ENCODE results near the gene KIAA1671. TPM values are rescaled to one million over a fixed set of nuclear protein-coding genes. Genes with fewer than 3 reads are reported as not detected.
A peak's percentile ranks its signal among the peaks of the same experiment; 100 is the strongest.

The KIAA1671 gene
- total RNA-seq, 1 experiment from 2014 or later: 63.1 TPM

DNA sequence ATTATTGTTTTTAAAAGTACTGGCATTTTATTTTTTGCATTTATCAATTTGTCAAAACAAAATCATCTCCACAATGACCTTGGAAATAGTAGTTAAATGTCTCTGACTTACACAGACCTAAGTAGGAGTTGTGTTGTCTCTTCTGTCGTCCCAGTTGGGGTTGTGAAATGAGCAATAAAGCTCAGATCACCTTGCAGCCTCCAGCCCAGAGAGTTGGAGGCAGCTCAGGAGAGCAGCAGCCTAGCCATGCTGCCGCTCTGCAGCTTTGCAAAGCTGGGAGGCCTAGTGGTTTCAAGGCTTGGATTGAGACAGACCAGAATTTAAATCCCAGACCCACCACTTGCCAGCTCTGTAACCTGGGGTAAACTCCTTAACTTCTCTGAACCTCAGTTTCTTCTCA, 181.9 kb downstream of the KIAA1671 start:
- no TSS peak for BruUV-seq (replicated peaks)
- TF ChIP-seq, protein P1, sequence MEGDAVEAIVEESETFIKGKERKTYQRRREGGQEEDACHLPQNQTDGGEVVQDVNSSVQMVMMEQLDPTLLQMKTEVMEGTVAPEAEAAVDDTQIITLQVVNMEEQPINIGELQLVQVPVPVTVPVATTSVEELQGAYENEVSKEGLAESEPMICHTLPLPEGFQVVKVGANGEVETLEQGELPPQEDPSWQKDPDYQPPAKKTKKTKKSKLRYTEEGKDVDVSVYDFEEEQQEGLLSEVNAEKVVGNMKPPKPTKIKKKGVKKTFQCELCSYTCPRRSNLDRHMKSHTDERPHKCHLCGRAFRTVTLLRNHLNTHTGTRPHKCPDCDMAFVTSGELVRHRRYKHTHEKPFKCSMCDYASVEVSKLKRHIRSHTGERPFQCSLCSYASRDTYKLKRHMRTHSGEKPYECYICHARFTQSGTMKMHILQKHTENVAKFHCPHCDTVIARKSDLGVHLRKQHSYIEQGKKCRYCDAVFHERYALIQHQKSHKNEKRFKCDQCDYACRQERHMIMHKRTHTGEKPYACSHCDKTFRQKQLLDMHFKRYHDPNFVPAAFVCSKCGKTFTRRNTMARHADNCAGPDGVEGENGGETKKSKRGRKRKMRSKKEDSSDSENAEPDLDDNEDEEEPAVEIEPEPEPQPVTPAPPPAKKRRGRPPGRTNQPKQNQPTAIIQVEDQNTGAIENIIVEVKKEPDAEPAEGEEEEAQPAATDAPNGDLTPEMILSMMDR (IDR thresholded peaks at IDR 0.05; ENCODE audit: unreplicated experiment): no peak
- CTCF ChIA-PET: interaction anchor here (1.0 to 2.0 kb wide), 4 partner anchors 18 to 53 kb away, joined by 3 to 18 read pairs (median 4); no protein-coding TSS in a partner anchor
- intact Hi-C loops (cut with micrococcal nuclease; ENCODE audit: unreplicated experiment): loop anchor here (2.0 to 5.0 kb wide), 2 partner anchors 14 to 52 kb away; no protein-coding TSS in a partner anchor
- Mint-ChIP-seq H3K4me1 (ENCODE audit: low read depth, unreplicated experiment) (peaks cover 48% of the 10 kb centered on the region), H3K9me3 (ENCODE audit: low read depth, unreplicated experiment) (no peaks in the 10 kb centered on the region), H3K27me3 (ENCODE audit: unreplicated experiment) (no peaks in the 10 kb centered on the region), H3K36me3 (ENCODE audit: insufficient read depth, unreplicated experiment) (peaks cover 9% of the 10 kb centered on the region), H3K4me3 (ENCODE audit: low read depth, unreplicated experiment) (no peak overlapping the region), H3K27ac (ENCODE audit: unreplicated experiment) (peak overlapping the region; percentile 39)
- DNase-seq: no peak

- H3K27me3 Mint-ChIP-seq (ENCODE audit: unreplicated experiment): no peaks in the 10 kb centered on the region
- no peak for DNase-seq
- peaks cover 29% of the 10 kb centered on the region for H3K4me1 Mint-ChIP-seq (ENCODE audit: low read depth, unreplicated experiment)
- CTCF ChIA-PET: interaction anchor here (1.4 kb wide), 1 partner anchor 56 kb away, joined by 4 read pairs; no protein-coding TSS in a partner anchor
- H3K9me3 Mint-ChIP-seq (ENCODE audit: low read depth, unreplicated experiment): no peaks in the 10 kb centered on the region
- TF ChIP-seq, protein P1 (IDR thresholded peaks at IDR 0.05; ENCODE audit: unreplicated experiment): no peak
- BruUV-seq (replicated peaks): no TSS peak
- H3K27ac Mint-ChIP-seq (ENCODE audit: unreplicated experiment): no peak overlapping the region
- H3K36me3 Mint-ChIP-seq (ENCODE audit: insufficient read depth, unreplicated experiment): peaks cover 12% of the 10 kb centered on the region
- H3K4me3 Mint-ChIP-seq (ENCODE audit: low read depth, unreplicated experiment): no peak overlapping the region
- intact Hi-C loops (cut with micrococcal nuclease; ENCODE audit: unreplicated experiment): no loop called here
Observed at GRCh38 chr22:25136953-25137576, 184.5 kb downstream of the KIAA1671 start.

GRCh38 chr22:25137577-25138525, 185.3 kb downstream of the KIAA1671 start:
- BruUV-seq (replicated peaks): no TSS peak
- no peak for DNase-seq
- Mint-ChIP-seq H3K9me3 (ENCODE audit: low read depth, unreplicated experiment) (no peaks in the 10 kb centered on the region), H3K4me3 (ENCODE audit: low read depth, unreplicated experiment) (no peak overlapping the region), H3K27me3 (ENCODE audit: unreplicated experiment) (no peaks in the 10 kb centered on the region), H3K27ac (ENCODE audit: unreplicated experiment) (no peak overlapping the region), H3K4me1 (ENCODE audit: low read depth, unreplicated experiment) (peaks cover 25% of the 10 kb centered on the region), H3K36me3 (ENCODE audit: insufficient read depth, unreplicated experiment) (peaks cover 9% of the 10 kb centered on the region)
- CTCF ChIA-PET: no interaction called here
- TF ChIP-seq, protein P1 (IDR thresholded peaks at IDR 0.05; ENCODE audit: unreplicated experiment): no peak
- intact Hi-C loops (cut with micrococcal nuclease; ENCODE audit: unreplicated experiment): no loop called here

DNA sequence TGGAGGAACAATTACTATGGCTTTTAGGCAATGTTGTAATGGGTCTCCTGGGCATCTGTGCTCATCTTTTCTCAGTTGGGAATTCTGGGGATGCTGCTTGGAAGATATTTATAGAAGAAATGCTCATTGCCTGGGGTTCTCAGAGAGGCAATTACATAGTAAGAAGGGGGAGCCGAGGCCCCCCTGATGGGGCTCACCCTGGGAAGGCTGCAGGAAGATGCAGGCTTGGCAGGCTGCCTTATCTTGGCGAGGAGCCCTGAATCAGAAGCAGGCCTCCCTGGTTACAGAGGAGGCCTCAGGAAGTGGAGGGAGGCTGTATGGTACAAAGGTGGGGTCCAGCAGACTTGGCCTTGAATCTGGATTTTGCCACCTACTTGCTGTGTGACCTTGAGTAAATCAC, 186.5 kb downstream of the KIAA1671 start:
- H3K27me3 Mint-ChIP-seq (ENCODE audit: unreplicated experiment): no peaks in the 10 kb centered on the region
- peaks cover 14% of the 10 kb centered on the region for H3K4me1 Mint-ChIP-seq (ENCODE audit: low read depth, unreplicated experiment)
- CTCF ChIA-PET: no interaction called here

More for the DNA sequence above, 186.5 kb downstream of the KIAA1671 start:
- TF ChIP-seq, protein P1 (IDR thresholded peaks at IDR 0.05; ENCODE audit: unreplicated experiment): no peak
- DNase-seq: no peak
- no peaks in the 10 kb centered on the region for H3K9me3 Mint-ChIP-seq (ENCODE audit: low read depth, unreplicated experiment)
- intact Hi-C loops (cut with micrococcal nuclease; ENCODE audit: unreplicated experiment): no loop called here
- no peak overlapping the region for H3K27ac Mint-ChIP-seq (ENCODE audit: unreplicated experiment)
- peaks cover 9% of the 10 kb centered on the region for H3K36me3 Mint-ChIP-seq (ENCODE audit: insufficient read depth, unreplicated experiment)
- H3K4me3 Mint-ChIP-seq (ENCODE audit: low read depth, unreplicated experiment): no peak overlapping the region
- no TSS peak for BruUV-seq (replicated peaks)
